Lower lobe of right lung (tissue), 2 donors: Measurements from ENCODE around the gene PTPN11. TPM values are rescaled to one million over a fixed set of nuclear protein-coding genes. Genes with fewer than 3 reads are reported as not detected.
A peak's percentile ranks its signal among the peaks of the same experiment; 100 is the strongest.

Experiments
- ATAC-seq, 2 donors: fragments of 200-7000 bp; cut with Tn5 transposase; one replicate each; pipeline ENCODE4 v1.9.1; 2020 to 2022; ENCODE audit warnings: mild to moderate bottlenecking in 2 of 2, moderate library complexity in 2 of 2
- DNase-seq: peaks from one replicate; pipeline ENCODE4 v3.0.0-alpha.2; 2020
- H3K27ac ChIP-seq: fragments of 200-600 bp; one replicate; pipeline ENCODE4 v1.8.0; 2022
- H3K27me3 ChIP-seq: fragments of 200-600 bp; one replicate; pipeline ENCODE4 v1.8.0; 2022; ENCODE audit warnings: low read depth
- H3K36me3 ChIP-seq: fragments of 200-600 bp; one replicate; pipeline ENCODE4 v1.8.0; 2022; ENCODE audit warnings: mild to moderate bottlenecking
- H3K4me1 ChIP-seq: fragments of 200-600 bp; one replicate; pipeline ENCODE4 v1.8.0; 2022
- H3K4me3 ChIP-seq: fragments of 200-600 bp; one replicate; pipeline ENCODE4 v1.8.0; 2022; ENCODE audit warnings: mild to moderate bottlenecking
- H3K9me3 ChIP-seq: fragments of 200-600 bp; one replicate; pipeline ENCODE4 v1.8.0; 2022
- intact Hi-C: fragments of 100-400 bp; cut with DNase I; formaldehyde crosslinking; loops from one replicate; pipeline ENCODE4 v1.11.0; 2022
- total RNA-seq: library from RNA; stranded (reverse); fragmentation: NEBNext Ultra II Directional; extraction: Animal tissue kit (Norgen Biotek cat#: 25700); gene quantifications from one replicate; pipeline ENCODE4 v1.2.1, GENCODE V29; 2021
- TF ChIP-seq, protein P1 (sequence below): fragments of 200-600 bp; IDR thresholded peaks from one replicate; pipeline ENCODE4 v1.8.0; 2022; ENCODE audit warnings: antibody characterized with exemption, mild to moderate bottlenecking
- donor health status: DM: no; HTN: yes; CAD: no; lungs with severe emphysema.

PTPN11 gene
- total RNA-seq, 1 donor from 2014 or later: 87.5 TPM

DNA sequence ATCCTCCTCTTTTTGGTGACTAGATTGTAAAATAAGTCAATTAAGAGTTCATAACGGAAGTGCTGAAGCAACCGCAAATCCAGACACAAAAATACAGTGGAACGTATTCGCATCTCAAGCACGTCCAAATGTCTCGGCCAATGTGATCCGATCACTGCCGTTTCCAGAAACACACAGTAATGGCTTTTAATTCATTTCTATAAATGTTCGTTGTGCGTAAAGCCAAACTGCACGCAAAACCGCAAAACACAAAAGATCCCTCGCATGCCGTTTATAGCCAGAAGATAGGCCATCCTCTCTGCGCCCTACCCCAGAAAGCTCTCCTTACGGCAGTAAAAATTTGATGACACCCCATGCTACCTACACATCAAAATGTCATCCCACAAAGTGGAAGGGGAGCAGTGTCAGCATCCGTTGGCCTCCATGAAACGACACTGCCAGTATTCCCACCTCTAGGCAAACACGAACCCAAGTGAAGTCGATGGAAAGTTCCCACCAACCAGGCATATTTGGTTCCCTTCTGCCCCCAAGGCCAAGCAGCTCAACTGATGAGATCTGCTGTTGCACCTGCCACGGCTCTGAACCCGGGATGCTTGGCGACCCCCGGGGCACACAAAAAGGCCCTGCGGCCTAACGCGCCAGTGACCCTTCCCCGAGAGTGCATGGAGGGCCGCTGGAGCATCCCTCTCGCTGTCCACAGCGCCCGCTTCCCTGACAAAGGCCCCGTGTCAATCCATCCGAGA is 37.9 kb upstream of the PTPN11 start:
- H3K36me3 ChIP-seq: no peaks in the 10 kb centered on the region
- intact Hi-C loops: no loop called here

DNA sequence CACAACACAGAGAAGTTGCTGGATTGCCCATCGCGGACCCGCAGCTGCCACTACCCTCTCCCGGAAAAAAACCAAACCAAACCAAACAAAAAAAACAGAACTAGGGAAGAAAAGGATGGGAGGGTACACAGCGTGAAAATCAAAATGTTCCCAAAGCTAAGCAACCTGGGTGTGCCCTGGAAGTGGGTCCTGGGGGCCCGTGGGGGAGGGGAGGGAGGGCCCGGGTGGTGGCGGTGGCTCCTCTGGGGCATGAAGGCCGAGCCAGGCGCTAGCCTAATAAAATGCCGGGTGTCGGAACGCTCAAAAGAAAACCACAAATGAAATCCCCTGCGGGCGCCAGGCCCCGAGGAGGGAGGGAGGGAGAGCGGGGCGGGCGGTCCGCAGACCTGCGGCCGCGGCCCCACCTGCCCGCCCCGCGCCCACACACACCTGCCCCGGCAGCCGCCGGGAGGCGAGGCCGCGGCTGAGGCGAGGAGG is 37.3 kb upstream of the PTPN11 start:
- Histone ChIP-seq H3K9me3 (no peaks in the 10 kb centered on the region), H3K27ac (peak overlapping the region; percentile 87), H3K27me3 (no peaks in the 10 kb centered on the region), H3K4me1 (peaks cover 21% of the 10 kb centered on the region), H3K36me3 (no peaks in the 10 kb centered on the region), H3K4me3 (peak overlapping the region; percentile 96)
- intact Hi-C loops: no loop called here
- TF ChIP-seq, protein P1, sequence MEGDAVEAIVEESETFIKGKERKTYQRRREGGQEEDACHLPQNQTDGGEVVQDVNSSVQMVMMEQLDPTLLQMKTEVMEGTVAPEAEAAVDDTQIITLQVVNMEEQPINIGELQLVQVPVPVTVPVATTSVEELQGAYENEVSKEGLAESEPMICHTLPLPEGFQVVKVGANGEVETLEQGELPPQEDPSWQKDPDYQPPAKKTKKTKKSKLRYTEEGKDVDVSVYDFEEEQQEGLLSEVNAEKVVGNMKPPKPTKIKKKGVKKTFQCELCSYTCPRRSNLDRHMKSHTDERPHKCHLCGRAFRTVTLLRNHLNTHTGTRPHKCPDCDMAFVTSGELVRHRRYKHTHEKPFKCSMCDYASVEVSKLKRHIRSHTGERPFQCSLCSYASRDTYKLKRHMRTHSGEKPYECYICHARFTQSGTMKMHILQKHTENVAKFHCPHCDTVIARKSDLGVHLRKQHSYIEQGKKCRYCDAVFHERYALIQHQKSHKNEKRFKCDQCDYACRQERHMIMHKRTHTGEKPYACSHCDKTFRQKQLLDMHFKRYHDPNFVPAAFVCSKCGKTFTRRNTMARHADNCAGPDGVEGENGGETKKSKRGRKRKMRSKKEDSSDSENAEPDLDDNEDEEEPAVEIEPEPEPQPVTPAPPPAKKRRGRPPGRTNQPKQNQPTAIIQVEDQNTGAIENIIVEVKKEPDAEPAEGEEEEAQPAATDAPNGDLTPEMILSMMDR: no peak
- peak; percentile 54 for DNase-seq
- ATAC-seq: peak; percentile 64 to 74

More for the DNA sequence above, 37.9 kb upstream of the PTPN11 start:
- DNase-seq: no peak
- TF ChIP-seq, protein P1: no peak
- Histone ChIP-seq H3K27me3 (no peaks in the 10 kb centered on the region), H3K27ac (peak overlapping the region; percentile 87), H3K9me3 (no peaks in the 10 kb centered on the region), H3K4me3 (peak overlapping the region; percentile 96), H3K4me1 (peaks cover 21% of the 10 kb centered on the region)
- ATAC-seq: no peak

DNA sequence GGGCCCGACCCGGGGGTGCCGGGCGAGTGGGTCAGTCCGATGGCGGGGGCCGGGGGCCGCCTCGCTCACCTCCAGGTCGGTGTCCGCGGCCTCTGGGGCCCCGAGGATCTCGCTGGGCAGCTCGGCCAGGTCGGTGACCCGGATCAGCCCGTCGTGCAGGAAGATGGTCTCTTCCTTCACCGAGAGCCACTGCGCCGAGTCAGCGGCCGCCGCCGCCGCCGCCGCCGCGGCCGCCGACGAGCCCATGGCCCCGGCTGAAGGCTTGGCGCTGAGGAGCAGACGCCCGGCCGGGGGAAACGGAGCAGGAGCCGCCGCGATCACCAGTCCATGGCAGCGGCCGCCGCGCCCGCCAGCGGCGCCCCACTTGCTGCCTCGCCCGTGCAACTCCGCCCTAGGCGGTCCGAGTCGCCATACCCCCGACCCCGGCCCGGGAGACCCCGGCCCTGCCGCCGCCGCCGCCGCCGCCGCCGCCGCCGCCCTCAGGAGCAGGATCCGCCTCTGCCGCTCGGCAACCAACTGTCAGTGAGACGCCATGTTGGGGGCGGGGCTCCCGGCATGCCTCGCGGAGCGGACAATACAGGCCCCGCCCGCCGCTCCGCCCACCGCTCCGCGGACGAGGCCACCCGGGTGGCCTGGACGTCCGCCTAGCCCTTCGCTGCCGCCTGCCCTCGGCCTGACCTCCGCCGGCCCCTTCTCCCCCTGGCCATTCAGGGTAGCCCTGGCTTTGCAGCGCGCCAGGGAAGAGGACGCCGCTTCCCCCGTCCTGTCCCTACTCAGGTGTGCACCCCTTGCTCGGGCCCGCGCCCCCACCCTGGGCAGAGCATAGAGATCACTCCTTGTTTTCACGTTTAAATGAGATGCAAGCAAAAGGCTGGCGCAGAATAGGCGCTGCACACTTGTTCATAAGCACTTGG is 36.6 kb upstream of the PTPN11 start, which contains the start of gene HECTD4:
TSS of gene HECTD4 (minus strand) at position 549 of the 914 bp plus-strand sequence. CDS start at position 246, 303 bp downstream.
- TF ChIP-seq, protein P1: no peak
- Histone ChIP-seq H3K36me3 (no peaks in the 10 kb centered on the region), H3K4me1 (peaks cover 21% of the 10 kb centered on the region), H3K4me3 (peak within 1 kb of the TSS; percentile 96), H3K27me3 (no peaks in the 10 kb centered on the region), H3K9me3 (no peaks in the 10 kb centered on the region), H3K27ac (peak within 1 kb of the TSS; percentile 87)
- ATAC-seq (peak; percentile 99), DNase-seq (peak; percentile 99)
- intact Hi-C loops: no loop called here

DNA sequence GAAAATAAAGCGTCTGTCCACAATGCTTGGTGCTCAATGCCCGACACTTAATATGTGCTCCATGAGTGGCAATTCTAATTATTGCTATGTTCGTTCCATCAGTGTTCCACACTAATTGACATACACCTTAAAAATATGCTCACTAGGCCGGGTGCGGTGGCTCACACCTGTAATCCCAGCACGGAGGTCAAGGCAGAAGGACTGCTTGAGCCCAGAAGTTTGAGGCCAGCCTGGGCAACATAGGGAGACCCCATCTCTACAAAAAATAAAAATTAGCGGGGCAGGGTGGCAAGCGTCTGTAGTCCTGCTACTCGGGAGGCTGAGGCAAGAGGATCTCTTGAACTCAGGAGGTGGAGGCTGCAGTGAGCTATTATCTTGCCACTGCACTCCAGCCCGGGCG is 35.9 kb upstream of the PTPN11 start:
- H3K36me3 ChIP-seq: no peaks in the 10 kb centered on the region
- DNase-seq (no peak), ATAC-seq (no peak)
- peak overlapping the region; percentile 96 for H3K4me3 ChIP-seq
- intact Hi-C loops: no loop called here
- H3K27me3 ChIP-seq: no peaks in the 10 kb centered on the region
- peak overlapping the region; percentile 87 for H3K27ac ChIP-seq
- H3K4me1 ChIP-seq: peaks cover 21% of the 10 kb centered on the region
- H3K9me3 ChIP-seq: no peaks in the 10 kb centered on the region
- TF ChIP-seq, protein P1: no peak

DNA sequence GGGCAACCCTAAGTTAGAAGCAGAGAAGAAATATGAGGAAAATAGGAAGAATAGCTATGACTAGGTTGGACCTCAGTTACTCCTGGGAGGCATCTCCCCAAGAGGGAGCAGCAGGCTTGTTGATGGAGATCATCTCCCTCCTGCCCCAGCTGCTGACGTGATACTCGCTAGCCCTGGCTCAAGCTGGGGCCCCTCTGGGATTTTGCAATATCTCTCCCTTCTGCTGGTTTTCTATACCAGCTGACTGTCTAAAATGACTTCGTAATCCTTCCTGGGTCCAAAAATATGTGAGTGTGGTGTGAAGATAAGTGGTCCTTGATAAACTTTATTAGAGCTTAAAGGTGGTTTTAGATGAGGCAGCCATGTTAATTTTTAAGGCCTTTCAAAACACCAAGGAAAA is 32.0 kb upstream of the PTPN11 start:
- no peak for DNase-seq
- no peaks in the 10 kb centered on the region for H3K27me3 ChIP-seq
- no peak overlapping the region for H3K4me3 ChIP-seq
- no peaks in the 10 kb centered on the region for H3K9me3 ChIP-seq
- H3K27ac ChIP-seq: no peak overlapping the region
- ATAC-seq: no peak
- TF ChIP-seq, protein P1: no peak
- no peaks in the 10 kb centered on the region for H3K36me3 ChIP-seq
- intact Hi-C loops: no loop called here
- peaks cover 5% of the 10 kb centered on the region for H3K4me1 ChIP-seq
